HG03442 (cell line): ENCODE data around the gene CEMIP2.

Source experiments
- ATAC-seq: cut with Tn5 transposase; IDR thresholded peaks from one replicate; pipeline ENCODE4 v1.9.1; 2021; ENCODE audit warnings: mild to moderate bottlenecking, moderate library complexity; ENCODE audit not compliant: unreplicated experiment

CEMIP2 gene

DNA sequence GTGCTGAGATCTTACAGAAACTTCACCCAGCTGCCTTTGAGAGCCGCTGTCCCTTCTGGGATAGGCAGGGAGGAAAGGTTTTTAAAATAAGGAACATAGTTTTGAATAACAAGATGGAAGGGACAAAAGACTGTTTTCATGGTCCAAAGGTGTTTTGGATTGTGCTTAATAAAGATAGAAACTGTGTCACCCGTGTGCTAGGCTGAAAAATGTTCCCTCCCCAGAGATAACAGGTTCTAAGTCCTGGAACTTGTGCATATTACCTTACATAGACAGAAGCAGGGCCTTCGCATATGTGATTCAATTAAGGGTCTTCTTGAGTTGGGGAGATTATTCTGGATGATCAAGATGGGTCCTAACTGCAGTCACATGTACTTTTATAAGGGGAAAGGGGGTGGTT is 1.9 kb upstream of the CEMIP2 start:
- ATAC-seq: no peak

DNA sequence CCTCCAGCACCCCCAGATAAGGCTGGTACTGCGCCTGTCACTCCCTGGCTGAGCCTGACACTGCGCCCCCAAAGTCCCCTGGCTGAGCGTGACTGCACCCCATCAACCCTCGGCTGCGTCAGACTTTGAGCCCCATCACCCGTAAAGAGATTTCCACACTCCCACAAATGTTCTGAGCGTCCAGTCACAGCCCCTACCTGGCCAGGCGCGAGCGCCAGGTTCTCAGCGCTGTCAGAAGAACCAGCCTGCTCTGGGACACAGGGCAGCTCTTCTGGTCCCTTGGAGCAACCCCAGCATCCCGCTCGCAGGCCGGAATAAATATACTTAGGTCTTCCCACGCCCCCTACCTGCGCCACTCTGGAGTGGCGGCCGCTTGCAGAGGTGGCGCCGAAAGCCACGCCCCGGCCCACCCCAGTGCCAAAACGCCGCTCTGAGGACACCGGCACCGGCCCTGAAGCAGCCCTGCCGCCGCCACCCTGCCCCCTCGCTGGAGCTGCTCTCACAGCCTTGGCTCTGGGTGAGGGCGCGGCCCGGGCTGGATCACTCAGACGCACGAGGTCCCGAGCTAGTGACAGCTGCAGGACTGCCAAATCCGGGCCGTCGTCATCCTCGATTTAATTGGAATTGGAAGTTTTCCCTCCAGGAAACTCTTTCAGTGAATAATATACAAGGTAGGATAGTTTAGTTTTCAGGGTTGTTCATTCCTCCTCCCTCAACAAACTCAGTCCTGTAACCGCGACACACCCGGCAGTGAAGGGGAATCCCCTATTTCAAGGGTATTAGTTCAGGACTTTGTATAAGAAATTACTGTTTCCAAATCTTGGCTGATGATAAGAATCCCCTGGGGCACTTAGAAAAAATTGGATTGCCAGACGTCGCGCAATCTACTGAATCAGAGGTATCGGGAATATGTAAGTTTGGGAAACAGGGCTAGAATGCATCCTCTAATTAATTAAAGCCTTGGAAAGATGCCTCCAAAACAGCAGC is 1.2 kb upstream of the CEMIP2 start:
- peak; percentile 24 for ATAC-seq

DNA sequence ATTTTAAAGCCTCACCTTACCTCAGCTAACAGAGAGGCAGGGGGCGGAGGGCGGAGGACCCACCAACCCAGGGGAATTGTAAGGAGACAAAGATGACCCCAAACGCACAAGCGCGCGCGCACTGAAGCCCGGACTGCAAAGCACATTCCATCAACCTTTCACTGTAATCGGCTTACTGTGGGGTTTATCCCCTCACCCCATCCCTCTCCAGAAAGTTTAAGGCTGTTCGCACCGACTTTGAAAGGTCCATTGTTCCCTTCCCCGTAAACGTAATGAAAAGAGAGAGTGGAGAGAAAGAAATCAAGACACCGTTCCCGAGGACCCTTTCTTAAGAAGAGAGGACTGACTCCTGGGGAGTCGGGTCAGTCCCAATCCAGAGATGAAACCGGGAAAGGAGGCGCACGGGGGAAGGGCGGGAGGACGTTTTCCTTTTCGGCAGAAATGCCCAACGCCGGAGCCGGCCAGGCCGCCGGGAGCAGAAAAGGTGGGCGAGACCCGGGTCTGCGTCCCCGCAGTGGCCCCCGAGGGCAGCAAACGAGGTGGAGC is 464 bp downstream of the CEMIP2 start:
- no peak for ATAC-seq

- ATAC-seq: no peak
Observed at GRCh38 chr9:71767163-71767775, 1.0 kb downstream of the CEMIP2 start.

GRCh38 chr9:71766663-71767062 is 1.6 kb downstream of the CEMIP2 start:
- no peak for ATAC-seq

GRCh38 chr9:71765693-71766092 is 2.6 kb downstream of the CEMIP2 start:
- ATAC-seq: no peak

- ATAC-seq: no peak
Observed at GRCh38 chr9:71764891-71765290, 3.4 kb downstream of the CEMIP2 start.

- no peak for ATAC-seq
Observed at GRCh38 chr9:71764463-71764862, 3.9 kb downstream of the CEMIP2 start.

DNA sequence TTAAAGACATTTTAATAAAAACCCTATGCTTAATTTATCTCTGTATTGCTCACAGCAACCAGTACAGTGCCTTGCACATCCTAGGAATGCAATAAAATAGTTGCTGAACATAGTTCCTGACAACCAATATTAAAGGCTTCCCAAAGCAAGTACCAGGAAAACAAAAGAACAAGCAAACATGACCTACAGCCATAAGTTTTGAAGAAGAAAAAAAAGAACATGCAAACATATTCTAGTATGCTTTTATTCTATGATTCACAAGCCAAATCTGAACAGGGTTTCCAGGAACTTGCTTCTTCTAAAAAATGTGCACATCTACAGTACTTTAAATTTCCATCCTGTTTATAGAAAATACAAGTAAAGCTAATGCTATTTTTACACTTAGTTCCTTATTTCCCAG is 4.5 kb downstream of the CEMIP2 start:
- no peak for ATAC-seq

- ATAC-seq: no peak
Observed at GRCh38 chr9:71762900-71763653, 5.2 kb downstream of the CEMIP2 start.

DNA sequence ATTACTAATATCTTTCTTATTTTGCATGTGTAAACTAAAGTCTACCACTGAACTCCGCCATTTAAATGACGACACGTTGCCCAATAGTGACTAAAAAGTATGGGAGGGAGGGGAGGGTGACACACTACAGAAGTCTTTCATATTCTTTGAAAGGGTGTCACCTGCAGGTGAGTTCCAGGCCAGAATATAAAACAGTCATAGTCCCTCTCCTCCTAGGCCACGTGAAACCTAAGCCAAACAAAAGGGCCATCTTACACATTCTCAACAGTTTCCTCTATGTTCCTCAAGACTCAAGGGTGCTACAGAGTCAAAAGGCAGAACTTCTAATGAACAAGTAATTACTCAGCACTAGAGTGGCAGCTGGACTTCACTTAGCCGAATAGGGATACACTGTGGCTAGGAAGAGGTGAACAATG is 6.4 kb downstream of the CEMIP2 start:
- ATAC-seq: no peak

DNA sequence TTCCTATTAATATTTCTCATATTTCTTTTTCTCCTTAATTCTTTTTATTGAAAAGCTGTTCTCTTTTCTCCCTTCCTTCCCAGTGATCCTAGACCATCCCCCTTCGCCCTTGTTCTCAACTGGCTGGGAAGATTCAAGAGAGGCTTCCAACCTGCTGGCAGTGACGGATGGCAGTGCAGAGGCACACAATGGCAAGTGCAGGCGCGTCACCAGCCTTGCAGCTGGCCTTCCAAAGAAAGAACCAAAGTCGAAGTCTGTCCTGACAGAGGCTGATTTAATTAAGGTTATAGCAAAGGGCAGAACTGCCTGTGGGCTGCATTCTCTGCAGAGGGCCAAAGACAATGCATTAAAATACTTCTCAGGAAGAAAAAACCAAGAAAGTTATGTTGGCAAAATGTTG is 7.4 kb downstream of the CEMIP2 start:
- ATAC-seq: no peak

DNA sequence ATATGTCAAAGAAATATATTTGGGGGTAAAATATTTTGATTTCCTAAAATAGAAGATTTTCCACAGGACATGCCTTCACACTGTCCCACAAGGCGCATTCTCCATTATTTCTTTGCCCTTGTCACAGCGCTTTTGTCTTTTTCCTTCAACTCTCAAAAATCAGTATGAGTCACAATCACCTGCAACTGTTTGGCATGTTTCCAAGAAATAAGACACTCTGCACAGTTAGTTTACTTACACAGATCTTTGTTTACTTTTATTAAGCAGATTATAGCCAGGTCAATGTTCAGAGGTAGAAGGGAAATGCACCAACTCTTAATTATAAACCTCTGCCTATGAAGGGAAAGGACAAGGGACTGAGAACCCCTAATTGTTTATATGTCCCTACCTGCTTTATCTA is 9.5 kb downstream of the CEMIP2 start:
- ATAC-seq: no peak

DNA sequence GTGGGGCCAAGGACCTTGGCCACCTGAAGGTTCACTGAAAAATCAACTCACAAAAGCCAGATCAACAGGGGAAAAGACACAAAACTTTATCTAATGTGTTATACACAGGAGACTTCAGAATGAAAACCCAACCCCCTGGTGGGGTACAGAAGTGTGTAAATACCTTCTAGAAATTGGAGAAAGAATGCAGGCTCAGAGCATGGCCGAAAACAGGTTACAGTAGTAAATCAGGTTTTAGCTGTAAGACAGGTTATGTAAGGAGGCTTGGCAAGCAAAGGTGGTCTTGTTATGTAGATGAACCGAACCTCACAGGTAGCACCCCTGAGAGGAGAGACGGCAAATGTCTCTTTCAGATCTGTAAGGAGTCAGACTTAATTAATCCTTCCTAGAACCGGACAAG is 10.0 kb downstream of the CEMIP2 start:
- ATAC-seq: no peak

DNA sequence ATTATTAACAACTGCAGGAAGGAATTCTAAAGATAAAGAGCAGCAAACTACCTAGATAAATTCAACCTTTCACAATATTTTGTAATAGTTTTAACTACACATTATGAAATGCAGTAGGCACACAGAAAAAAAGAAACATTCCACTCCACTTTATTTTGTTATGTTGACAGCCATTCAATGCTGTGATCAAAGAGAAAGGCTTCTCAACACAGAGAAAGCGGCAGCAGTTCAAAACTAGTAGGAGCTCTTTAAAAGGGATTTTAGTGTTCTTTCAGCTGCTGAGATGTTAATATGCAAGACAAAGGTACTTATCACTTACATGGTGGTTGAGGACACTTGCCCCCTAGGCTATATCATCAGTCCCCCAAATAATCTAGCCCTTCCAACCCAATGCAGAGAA is 11.6 kb downstream of the CEMIP2 start:
- ATAC-seq: no peak

DNA sequence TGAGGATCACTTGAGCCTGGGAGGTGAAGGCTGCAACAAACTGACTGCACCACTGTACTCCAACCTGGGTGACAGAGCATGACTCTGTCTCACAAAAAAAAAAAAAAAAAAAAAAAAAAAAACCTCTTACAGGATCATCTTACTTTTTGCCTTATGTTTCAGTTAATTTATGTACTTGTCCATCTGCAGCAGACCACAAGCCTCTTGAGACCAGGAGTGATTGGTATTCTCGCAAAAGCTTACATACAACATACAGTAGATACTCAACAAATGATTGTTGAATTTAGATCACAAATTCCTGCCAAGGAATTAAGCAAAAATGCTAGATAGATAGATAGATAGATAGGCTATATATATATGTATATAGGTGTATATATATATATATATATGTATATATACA is 12.4 kb downstream of the CEMIP2 start:
- no peak for ATAC-seq

- ATAC-seq: no peak
Observed at GRCh38 chr9:71755230-71755629, 13.1 kb downstream of the CEMIP2 start.

DNA sequence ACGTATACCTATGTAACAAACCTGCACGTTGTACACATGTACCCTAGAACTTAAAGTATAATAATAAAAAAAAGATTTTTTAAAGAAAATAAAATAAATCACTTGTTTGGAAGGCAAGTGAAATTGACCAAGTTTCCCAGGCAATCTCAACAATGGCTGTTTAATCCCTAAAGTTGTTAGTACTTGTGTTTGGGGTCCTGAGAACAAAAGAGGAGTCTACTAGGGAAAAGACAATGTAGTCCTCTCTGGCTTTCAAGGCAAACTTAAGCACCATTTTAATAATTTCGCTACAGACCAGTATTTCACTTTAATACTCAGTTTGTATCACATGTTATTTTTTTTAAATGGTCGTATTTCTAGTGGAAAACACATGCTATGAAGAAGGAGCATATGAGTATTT is 14.2 kb downstream of the CEMIP2 start:
- ATAC-seq: no peak

DNA sequence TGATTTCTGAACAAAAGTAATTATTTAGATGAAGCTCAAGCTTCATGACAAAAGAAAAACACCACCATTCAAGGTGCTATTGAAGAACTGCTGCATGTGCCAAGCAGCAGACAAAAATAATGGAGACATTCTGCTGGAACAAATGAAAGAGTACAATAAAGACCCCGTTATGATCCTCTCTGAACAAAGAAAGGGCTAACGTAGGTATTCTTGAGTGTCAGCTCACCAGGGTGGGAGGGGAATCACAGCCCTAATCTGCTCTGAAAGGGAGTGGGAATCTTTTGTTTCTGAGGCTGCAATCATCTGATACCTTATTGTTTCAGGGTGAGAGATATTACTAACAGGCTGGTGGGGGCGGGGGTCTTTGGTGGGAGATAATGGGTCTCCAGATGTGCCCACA is 15.4 kb downstream of the CEMIP2 start:
- ATAC-seq: no peak

- ATAC-seq: no peak
Observed at GRCh38 chr9:71752352-71752751, 16.0 kb downstream of the CEMIP2 start.

- ATAC-seq: no peak
Observed at GRCh38 chr9:71748280-71748743, 20.0 kb downstream of the CEMIP2 start.
